Myocyte (in vitro differentiated cells): ENCODE data around the gene ARHGAP9. TPM values are rescaled to one million over a fixed set of nuclear protein-coding genes. Genes with fewer than 3 reads are reported as not detected.
A peak's percentile ranks its signal among the peaks of the same experiment; 100 is the strongest.

Experiments
- DNase-seq: peaks from one replicate; pipeline ENCODE4 v3.0.0-alpha.2; 2012; ENCODE audit warnings: low read depth
- polyA plus RNA-seq: library from polyadenylated mRNA; unstranded; fragments of >200 nt; gene quantifications from one replicate; pipeline ENCODE4 v1.2.1, GENCODE V29; 2012; ENCODE audit warnings: missing spikeins
- total RNA-seq: library from RNA; depleted of rRNA; stranded (reverse); fragments of >200 nt; gene quantifications from 2 replicates; pipeline ENCODE4 v1.2.3, GENCODE V29; 2014

ARHGAP9 gene
- 9.8 and 14.7 TPM in 2 replicates for total RNA-seq
- polyA plus RNA-seq: 7.3 TPM

DNA sequence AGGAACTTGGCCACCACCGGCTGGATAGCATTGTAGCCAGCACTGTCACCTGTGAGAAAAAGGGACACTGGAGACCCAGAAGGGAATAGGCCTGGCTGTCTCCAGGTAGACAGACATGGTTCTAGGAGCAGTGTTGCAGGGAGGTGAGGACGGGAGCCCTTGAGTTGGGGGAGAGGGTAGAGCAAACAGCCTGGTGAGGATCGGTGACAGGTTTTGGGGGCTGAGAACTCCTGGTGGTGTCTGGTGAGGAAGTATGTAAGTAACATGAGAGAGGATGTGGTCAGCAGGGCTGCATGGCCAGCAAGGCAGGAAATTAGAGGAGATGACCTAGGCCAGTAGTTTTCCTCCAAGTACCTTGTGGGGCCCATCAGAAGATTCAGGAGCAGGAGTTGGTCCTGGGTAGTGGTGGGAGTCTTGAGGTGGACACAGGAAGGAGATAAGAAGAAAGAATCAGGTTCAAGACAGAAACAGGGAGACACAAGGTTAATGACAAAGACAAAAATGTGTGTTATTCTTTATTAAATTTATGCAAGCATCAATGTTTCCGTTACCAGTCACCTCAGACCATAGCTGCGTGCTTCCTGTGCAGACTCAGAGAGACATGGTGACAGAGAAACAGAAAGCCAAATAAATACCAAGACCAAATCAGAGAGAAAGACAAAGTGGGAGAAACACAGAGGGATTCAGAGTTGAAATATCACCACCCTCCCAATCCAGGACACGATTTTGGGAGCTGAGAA, at the start of gene ARHGAP9:
TSS of gene ARHGAP9 (minus strand) at position 491 of the 740 bp plus-strand sequence. CDS start at position 31, 460 bp downstream.
- no peak for DNase-seq

DNA sequence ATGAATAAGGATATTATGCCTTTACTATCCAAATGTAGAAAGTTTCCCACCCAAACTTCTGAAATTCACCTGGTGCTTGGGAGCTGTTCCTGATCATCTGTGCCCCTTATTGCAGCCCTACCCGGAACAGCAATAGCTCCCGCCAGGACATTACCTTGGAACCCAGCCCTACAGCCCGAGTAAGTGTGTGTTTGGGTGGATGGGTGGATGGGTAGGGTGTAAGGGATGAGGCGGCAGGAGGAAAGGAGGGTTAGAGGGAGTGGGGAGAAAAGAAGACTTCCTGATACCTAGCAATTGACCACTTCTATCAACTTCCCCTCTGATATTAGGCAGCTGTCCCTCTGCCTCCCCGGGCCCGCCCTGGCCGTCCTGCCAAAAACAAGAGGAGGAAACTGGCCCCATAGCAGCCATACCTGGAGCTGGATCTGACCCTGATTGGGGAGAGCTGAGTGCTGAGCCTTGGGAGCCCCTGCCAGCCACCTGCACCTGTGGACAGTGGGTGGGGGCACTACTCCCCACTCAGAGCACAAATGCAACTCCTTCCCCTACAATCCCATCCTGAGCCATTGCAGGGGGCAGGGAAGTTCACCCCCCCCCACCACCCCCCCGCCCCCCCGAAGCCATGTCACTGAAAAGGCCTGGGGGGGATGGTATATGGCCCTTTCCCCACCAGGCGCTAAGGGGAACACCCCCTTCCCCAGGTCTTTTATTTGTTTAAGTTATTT, 49.3 kb upstream of the ARHGAP9 start:
- no peak for DNase-seq

DNA sequence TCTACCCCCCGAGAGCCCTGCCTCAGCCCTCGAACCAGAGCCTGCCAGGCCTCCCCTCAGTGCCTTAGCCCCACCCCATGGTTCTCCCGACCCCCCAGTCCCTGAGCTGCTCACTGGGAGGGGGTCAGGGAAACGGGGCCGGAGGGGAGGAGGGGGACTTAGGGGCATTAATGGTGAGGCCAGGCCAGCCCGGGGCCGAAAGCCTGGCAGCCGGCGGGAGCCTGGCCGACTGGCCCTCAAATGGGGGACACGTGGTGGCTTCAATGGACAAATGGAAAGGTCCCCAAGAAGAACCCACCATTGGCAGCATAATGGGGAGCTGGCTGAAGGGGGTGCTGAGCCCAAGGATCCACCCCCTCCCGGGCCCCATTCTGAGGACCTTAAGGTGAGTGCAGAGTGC, 48.5 kb upstream of the ARHGAP9 start:
- DNase-seq: no peak

DNA sequence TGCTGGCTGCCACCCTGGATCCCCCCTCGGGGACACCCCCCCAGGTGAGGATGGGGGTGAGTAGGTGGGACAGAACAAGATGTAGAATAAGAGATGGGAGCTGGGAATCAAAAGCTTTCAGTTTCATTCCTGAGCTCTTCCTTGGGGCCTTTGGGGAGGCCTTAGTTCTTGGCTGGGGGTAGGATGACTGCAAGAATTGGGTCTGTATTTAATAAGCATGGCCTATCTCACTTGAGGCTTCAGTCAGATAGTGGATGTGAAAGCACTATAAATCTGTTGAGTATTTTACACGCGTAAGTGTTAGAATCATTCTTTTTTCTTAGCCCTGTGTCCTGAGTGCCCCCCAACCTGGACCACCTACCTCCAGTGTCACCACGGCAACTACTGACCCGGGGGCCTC, 47.5 kb upstream of the ARHGAP9 start:
- DNase-seq: no peak

DNA sequence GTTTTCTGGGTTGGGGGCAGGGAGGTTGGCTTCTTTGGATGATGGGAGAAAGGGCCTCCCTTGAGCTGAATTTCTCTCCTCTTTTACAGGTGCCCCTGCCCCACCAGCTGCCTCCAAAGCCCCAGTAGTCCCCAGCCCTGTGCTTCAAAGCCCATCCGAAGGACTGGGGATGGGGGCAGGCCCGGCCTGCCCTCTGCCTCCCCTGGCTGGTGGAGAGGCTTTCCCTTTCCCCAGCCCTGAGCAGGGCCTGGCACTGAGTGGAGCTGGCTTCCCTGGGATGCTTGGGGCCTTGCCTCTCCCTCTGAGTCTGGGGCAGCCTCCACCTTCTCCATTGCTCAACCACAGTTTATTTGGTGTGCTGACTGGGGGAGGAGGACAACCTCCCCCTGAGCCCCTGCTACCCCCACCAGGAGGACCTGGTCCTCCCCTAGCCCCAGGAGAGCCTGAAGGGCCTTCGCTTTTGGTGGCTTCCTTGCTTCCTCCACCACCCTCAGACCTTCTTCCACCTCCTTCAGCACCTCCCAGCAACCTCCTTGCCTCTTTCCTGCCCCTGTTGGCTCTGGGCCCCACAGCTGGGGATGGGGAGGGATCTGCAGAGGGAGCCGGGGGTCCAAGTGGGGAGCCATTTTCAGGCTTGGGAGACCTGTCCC, 46.9 kb upstream of the ARHGAP9 start:
- DNase-seq: no peak

DNA sequence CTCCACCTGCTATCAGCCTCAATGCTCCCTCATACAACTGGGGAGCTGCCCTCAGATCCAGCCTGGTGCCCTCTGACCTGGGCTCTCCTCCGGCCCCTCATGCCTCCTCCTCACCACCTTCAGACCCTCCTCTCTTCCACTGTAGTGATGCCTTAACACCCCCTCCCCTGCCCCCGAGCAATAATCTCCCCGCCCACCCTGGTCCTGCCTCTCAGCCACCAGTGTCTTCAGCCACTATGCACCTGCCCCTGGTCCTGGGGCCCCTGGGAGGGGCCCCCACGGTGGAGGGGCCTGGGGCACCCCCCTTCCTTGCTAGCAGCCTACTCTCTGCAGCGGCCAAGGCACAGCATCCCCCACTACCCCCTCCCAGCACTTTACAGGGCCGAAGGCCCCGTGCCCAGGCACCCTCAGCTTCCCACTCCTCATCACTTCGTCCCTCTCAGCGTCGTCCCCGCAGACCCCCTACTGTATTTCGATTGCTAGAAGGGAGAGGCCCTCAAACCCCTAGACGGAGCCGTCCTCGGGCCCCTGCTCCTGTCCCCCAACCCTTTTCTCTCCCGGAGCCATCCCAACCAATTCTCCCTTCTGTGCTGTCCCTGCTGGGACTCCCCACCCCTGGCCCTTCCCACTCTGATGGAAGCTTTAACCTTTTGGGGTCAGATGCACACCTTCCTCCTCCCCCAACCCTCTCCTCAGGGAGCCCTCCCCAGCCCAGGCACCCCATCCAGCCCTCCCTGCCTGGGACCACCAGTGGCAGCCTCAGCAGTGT, 46.1 kb upstream of the ARHGAP9 start:
- DNase-seq: no peak

DNA sequence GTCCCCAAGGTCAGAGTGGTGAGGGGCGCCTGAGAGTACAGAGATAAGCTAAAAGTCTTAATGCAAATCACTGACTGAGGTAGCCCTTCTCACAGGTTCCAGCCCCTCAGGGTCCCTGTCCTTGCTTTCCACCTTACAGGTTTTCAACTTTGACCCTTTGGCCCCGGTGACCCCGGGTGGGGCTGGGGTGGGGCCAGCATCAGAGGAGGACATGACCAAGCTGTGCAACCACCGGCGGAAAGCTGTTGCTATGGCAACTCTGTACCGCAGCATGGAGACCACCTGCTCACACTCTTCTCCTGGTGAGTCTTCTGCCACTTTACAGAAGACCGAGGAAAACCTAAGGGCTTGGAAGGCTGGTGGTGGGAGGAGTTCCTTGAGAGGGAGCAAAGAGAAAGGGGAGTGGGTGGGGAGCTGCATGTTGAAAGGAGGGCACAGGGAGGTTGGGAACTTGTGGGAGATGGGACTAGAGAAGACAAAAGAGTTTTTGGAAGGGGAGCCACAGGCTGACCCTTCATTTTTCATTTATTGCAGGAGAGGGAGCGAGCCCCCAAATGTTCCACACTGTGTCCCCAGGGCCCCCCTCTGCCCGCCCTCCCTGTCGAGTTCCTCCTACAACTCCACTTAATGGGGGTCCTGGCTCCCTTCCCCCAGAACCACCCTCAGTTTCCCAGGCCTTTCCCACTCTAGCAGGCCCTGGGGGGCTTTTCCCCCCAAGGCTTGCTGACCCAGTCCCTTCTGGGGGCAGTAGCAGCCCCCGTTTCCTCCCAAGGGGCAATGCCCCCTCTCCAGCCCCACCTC, 45.3 kb upstream of the ARHGAP9 start:
- DNase-seq: peak; percentile 32

DNA sequence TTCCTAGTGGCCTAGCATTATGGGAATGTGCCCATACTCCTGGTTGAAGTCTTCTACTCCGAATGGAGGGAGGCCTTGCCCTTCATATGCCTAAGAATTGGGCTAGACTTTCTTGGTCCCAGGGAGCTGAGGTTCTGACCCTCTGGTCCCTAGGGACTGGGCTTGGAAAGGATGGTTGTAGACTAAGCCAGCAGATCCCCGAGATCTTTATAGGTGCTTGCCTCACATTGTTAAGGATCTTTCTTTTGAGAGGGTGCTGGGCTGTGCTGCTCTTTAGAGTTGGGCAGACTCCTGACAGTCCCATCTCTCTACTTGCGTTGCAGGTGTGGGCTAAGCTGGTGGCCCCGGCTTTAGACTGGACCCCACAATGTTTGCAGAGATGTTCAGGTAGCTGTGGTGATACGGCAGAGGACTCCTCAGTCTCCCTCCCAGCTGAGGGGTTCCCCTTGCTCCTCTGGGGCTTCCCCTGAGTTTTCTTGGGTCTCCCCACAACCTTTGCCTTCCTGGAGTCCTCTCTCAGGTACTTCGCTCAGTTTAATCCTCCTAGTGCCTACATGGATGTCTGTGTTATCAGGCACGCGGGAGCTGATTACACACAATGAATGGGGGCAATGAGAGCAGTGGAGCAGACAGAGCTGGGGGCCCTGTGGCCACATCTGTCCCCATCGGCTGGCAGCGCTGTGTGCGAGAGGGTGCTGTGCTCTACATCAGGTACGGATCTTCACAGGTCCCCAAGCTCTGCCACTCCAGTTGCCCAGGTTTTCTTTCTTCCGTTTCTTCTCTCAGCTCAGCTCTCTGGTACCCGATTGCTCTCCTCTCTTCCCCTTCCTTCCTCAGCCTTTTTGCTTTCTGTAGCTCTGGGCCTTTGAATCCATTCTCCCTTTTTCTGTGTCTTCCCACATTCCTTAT, 44.3 kb upstream of the ARHGAP9 start:
- no peak for DNase-seq

DNA sequence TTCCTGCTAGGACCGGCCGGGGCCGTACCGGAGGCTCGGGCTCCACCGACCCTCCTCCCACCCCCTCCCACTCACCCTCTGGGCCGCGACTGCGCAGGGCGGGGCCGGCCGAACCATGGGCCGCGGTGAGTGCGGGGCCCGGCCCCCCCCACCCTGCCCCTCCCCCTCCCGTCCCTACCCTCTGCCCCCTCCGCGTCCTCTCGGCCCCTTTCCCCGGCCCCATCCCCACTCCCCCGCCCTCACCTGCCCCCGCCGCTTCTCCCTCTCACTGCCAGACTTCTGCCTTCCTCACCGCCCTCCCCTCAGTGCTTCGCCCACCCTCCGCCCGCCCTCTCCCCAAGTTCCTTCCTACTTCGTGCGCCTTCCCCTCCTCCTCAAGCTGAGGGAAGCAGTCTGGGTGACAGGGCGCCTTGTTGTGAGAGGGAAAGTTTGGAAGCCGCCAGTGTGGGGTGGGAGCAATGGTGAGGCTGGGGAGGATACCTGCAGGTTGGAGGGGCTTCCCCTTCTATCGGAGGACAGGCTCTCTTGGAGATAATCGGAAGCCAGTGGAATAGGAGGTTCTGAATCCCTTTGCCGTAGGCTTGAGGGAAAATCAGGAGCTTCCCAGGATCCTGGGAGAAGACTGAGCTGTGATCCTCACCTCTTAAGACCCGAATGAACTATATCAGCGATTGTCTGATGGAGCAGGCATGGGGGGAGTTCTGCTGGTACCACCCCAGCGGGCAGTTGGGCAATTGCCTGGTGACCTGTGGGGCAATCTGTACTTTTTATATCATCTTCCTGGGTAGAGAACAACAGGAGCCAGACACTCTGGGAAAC, 43.4 kb upstream of the ARHGAP9 start:
- peak; percentile 41 for DNase-seq

DNA sequence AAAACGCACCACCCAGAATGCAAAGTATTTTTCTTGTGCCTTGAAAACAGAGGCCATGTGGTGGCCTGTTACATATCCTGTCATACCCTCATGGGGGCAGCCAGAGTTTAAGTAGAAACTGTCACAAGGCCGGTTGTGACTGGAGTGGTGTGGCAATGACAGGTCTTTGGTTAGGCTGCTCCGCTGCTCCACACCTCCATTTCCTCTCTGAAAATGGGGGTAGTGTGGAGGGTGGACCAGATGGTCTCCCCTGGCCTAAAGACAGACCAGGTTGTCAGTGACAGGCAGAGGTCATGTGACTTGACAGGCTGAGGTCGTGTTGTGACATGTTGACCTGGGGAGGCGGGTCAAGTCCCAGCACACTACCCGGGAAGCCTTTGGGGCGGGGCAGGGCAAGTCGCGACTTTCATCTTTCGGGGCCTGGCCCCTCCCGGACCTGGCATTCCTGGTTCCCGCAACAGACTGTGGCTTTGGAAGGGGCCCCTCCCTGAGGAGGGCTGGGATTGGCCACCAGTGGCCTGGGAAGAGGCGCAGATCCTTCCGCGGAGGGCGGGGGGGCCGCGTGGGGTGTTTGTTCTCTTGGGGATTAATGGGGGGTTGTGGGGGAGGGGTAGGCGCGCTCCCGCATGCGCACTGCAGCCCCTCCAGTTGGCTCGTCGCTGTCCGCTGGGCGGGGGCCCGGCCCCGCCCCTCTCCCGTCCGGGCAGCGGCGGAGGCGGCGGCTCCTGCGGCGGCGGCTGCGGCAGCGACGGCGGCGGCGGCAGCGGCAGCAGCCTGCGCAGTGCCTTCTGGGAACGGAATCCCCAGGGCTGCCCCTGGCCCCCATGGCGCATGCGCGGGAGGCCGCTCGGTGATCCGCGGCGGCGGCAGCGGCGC, 42.6 kb upstream of the ARHGAP9 start, which contains the start of gene MBD6:
TSS of gene MBD6 (plus strand) at position 814 of the 876 bp plus-strand sequence. CDS start 1,480 bp downstream, outside the sequence.
- DNase-seq: peak; percentile 94

DNA sequence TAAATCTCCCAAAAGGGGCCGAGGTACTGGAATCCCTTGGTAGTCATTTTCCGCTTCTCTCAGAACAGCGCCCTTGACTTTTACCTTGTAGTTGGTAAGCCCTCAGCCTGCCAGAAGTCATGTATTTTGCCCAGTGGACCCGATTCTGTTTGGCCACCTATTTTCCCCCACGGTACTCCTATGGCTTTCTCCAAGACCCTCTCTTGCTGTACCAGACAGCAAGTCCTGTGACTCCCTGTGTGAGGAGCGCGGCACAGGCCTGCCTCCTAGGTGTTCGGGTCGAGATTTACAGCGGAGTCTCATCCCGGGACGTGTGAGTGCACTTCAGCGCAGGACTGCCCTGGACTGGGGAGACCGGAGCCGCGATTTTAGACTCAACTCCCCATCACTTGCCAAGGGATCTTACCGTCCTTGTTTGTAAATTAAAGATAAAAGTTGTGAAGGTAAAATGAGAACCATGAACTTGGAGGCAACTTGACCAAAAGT, 41.9 kb upstream of the ARHGAP9 start:
- no peak for DNase-seq

DNA sequence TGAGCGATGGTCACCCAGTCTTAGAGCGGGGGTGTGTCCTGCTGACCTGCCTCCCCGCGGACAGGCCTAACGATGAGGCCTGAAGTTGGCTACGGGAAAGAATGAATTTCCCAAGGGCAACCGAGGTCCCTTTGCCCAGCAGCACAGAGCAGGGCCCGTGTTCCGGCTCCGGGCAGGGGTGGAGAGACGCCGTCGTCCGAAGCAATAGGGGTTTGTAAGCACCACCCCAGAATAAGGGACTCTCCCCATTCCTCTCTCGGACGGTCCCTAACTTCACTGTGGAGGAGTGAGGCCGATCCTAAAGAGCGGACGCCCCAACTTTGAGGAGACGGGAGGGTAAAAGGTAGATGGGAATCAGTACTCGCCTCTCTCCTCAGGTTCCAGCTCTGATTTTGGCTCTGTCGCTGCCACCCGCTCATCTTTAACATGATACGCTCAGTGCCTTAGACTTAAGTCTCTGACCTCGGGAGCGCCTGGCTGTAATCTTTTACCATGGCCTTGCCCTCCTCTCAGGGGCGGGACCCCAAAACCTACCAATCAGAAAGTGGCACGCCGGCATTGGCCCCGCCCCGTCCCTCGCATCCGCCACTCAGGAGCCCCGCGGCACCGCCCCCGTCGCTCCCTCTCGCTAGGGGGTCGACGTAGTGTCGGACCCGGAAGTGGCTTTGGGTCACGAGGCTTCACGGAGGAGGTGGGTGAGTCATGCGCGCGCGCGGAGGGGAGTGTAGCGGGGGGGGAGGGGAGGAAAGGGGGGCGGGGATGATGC, 40.6 kb upstream of the ARHGAP9 start, which contains the start of gene DDIT3:
TSS of gene DDIT3 (minus strand) at position 462 of the 766 bp plus-strand sequence. CDS start 3,108 bp downstream, outside the sequence.
- peak; percentile 99 for DNase-seq

DNA sequence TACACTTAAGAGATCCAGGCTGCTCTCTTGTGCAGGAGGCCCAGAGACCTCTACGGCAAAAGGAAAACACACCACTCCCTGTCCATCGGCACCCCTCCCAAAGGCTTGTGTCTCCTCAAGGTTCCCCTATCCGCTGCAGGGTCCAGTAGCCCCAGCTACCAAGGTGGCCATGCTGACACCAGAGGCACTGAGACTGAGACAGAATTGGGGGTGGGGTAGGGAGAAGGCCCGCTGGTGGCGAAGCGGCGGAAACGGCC, 40.1 kb upstream of the ARHGAP9 start:
- peak; percentile 65 for DNase-seq

DNA sequence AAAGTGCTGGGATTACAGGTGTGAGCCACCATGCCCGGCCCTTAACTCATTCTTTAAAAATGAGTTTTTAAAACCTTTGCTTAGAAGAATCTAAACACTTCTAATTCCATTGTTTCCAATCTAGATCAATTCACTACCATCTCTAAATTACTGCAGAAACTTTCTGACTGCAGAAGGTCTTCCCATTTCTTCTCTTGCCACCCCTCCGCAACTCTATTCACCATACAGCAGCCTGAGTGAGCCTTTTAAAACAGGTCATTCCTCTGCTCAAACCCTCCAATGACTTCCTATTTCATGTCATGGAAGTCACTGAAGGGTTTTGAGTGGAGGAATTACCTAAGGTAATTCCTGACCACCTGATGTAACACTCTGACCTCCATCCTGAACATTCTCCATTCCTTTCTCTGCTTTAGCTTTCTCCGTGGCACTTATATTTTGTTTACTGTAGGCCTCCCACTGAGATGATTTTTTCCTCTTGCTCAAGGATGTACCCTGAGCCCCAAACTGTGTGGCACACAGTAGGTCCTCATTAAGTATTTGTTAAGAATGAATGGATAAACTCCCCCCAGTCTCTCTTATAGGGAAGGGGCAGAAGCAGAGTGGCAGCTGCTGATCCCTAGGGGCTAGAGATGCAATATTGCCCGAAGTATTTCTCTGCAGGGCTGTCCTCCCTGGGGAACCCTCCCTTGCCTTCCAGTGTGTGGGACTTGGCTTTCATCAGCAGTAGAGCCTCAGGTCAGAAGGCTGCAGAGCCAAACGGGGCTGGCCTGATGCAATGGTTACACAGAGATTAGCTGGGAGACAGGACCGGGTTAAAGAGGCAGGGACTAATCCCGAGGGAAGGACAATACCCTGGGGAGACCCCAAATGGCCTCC, 39.5 kb upstream of the ARHGAP9 start:
- peak; percentile 39 for DNase-seq

DNA sequence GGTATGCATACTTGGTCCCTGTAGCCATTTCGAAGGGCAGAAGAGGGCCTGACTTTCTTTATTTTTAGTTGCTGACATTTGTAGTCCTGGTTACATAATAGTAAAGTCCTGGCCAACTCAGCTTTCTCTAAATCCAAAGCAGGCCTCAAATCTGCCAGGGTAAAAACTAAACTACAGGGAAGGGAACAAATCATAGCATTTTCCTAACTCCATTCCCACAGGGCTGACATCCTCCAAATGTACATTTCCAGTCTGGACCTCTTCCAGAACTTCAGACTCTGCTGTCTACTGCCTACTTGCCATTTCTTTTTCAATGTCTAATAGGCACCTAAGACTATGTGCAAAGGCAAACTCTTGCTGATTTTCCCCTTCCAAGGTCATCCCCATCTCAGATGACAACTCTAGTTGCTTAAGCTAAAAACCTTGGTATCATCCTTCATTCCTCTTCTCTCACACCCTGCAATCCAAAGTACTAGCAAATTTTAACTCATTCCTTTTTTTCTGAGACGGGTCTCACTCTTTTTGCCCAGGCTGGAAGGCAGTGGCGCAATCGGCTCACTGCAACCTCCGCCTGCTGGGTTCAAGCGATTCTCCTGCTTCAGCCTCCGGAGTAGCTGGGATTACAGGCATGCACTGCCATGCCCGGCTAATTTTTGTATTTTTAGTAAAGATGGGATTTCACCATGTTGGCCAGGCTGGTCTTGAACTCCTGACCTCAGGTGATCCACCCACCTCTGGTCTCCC, 38.7 kb upstream of the ARHGAP9 start:
- peak; percentile 10 for DNase-seq
